HUDEP-2 (cell line): Measurements from ENCODE around the gene YES1.

Source experiments
- DNase-seq, 76 experiments: peaks; one replicate each; lab custom pipeline; 2025; ENCODE audit not compliant: unreplicated experiment in 76 of 76; lab: John Stamatoyannopoulos, UW

The YES1 gene

GRCh38 chr18:811892-812375 lies at the start of gene YES1:
TSS of gene YES1 (minus strand) at chr18:812242. CDS start at chr18:756827, 55,415 bp downstream.
- DNase-seq = peak in 32 of 76 experiments; percentile 7 to 91 (median 60)

- DNase-seq = no peak
Measured at GRCh38 chr18:857986-858385, 45.9 kb upstream of the YES1 start.

- no peak for DNase-seq
Measured at GRCh38 chr18:853471-853870, 41.4 kb upstream of the YES1 start.

- no peak for DNase-seq
Measured at GRCh38 chr18:850960-851359, 38.9 kb upstream of the YES1 start.

GRCh38 chr18:849021-849420 lies 37.0 kb upstream of the YES1 start:
- DNase-seq = no peak

GRCh38 chr18:848062-848861 lies 36.2 kb upstream of the YES1 start:
- DNase-seq = no peak

- DNase-seq = no peak
Measured at GRCh38 chr18:845152-845819, 33.2 kb upstream of the YES1 start.

- peak in 1 of 76 experiments; percentile 0 for DNase-seq
Measured at GRCh38 chr18:841647-842370, 29.8 kb upstream of the YES1 start.

- no peak for DNase-seq
Measured at GRCh38 chr18:840516-840915, 28.5 kb upstream of the YES1 start.

GRCh38 chr18:840023-840408 lies 28.0 kb upstream of the YES1 start:
- DNase-seq = peak in 11 of 76 experiments; percentile 1 to 65 (median 18)

- DNase-seq = peak in 74 of 76 experiments; percentile 5 to 98 (median 68)
Measured at GRCh38 chr18:839224-840022, 27.4 kb upstream of the YES1 start.

GRCh38 chr18:837922-838321 lies 25.9 kb upstream of the YES1 start:
- DNase-seq = no peak

- peak in 7 of 76 experiments; percentile 0 to 22 (median 4) for DNase-seq
Measured at GRCh38 chr18:834082-834720, 22.2 kb upstream of the YES1 start.

- DNase-seq = no peak
Measured at GRCh38 chr18:833197-833596, 21.2 kb upstream of the YES1 start.

- peak in 28 of 76 experiments; percentile 1 to 60 (median 23) for DNase-seq
Measured at GRCh38 chr18:832085-832681, 20.1 kb upstream of the YES1 start.

- peak in 5 of 76 experiments; percentile 2 to 73 (median 5) for DNase-seq
Measured at GRCh38 chr18:830315-830901, 18.4 kb upstream of the YES1 start.

GRCh38 chr18:829432-829831 lies 17.4 kb upstream of the YES1 start:
- DNase-seq = no peak

- no peak for DNase-seq
Measured at GRCh38 chr18:827093-827677, 15.1 kb upstream of the YES1 start.
